ENCODE data around the gene ITGB5. TPM values are rescaled to one million over a fixed set of nuclear protein-coding genes. Genes with fewer than 3 reads are reported as not detected.
A peak's percentile ranks its signal among the peaks of the same experiment; 100 is the strongest.

Gene ITGB5
- total RNA-seq, 1 experiment from 2014 or later: 459 TPM

GRCh38 chr3:124860599-124860998, 26.6 kb downstream of the ITGB5 start:
- no peak overlapping the region for H3K4me3 ChIP-seq (ENCODE audit: insufficient read depth, low read depth, low read length)
- DNase-seq: no peak
- no peaks in the 10 kb centered on the region for H3K27me3 ChIP-seq (ENCODE audit: control insufficient read depth, insufficient read depth, low read length)
- peaks cover 10% of the 10 kb centered on the region for H3K36me3 ChIP-seq (replicated peaks; ENCODE audit: control insufficient read depth, insufficient read depth, low read length)

- DNase-seq: peak; percentile 41
- Histone ChIP-seq H3K36me3 (replicated peaks; ENCODE audit: control insufficient read depth, insufficient read depth, low read length) (peaks cover 11% of the 10 kb centered on the region), H3K27me3 (ENCODE audit: control insufficient read depth, insufficient read depth, low read length) (no peaks in the 10 kb centered on the region), H3K4me3 (ENCODE audit: insufficient read depth, low read depth, low read length) (no peak overlapping the region)
Measured at GRCh38 chr3:124859025-124859424, 28.1 kb downstream of the ITGB5 start.

GRCh38 chr3:124858275-124858674, 28.9 kb downstream of the ITGB5 start:
- Histone ChIP-seq H3K36me3 (replicated peaks; ENCODE audit: control insufficient read depth, insufficient read depth, low read length) (peaks cover 11% of the 10 kb centered on the region), H3K4me3 (ENCODE audit: insufficient read depth, low read depth, low read length) (no peak overlapping the region), H3K27me3 (ENCODE audit: control insufficient read depth, insufficient read depth, low read length) (no peaks in the 10 kb centered on the region)
- no peak for DNase-seq

- DNase-seq: no peak
- Histone ChIP-seq H3K27me3 (ENCODE audit: control insufficient read depth, insufficient read depth, low read length) (no peaks in the 10 kb centered on the region), H3K4me3 (ENCODE audit: insufficient read depth, low read depth, low read length) (no peak overlapping the region), H3K36me3 (replicated peaks; ENCODE audit: control insufficient read depth, insufficient read depth, low read length) (peaks cover 10% of the 10 kb centered on the region)
Measured at GRCh38 chr3:124856677-124857076, 30.5 kb downstream of the ITGB5 start.

GRCh38 chr3:124854009-124854408, 33.2 kb downstream of the ITGB5 start:
- Histone ChIP-seq H3K27me3 (ENCODE audit: control insufficient read depth, insufficient read depth, low read length) (no peaks in the 10 kb centered on the region), H3K4me3 (ENCODE audit: insufficient read depth, low read depth, low read length) (no peak overlapping the region), H3K36me3 (replicated peaks; ENCODE audit: control insufficient read depth, insufficient read depth, low read length) (peaks cover 10% of the 10 kb centered on the region)
- no peak for DNase-seq

GRCh38 chr3:124853446-124853845, 33.7 kb downstream of the ITGB5 start:
- no peak overlapping the region for H3K4me3 ChIP-seq (ENCODE audit: insufficient read depth, low read depth, low read length)
- no peaks in the 10 kb centered on the region for H3K27me3 ChIP-seq (ENCODE audit: control insufficient read depth, insufficient read depth, low read length)
- H3K36me3 ChIP-seq (replicated peaks; ENCODE audit: control insufficient read depth, insufficient read depth, low read length): peaks cover 9% of the 10 kb centered on the region
- DNase-seq: no peak

GRCh38 chr3:124851905-124852304, 35.3 kb downstream of the ITGB5 start:
- H3K4me3 ChIP-seq (ENCODE audit: insufficient read depth, low read depth, low read length): no peak overlapping the region
- H3K27me3 ChIP-seq (ENCODE audit: control insufficient read depth, insufficient read depth, low read length): no peaks in the 10 kb centered on the region
- peaks cover 18% of the 10 kb centered on the region for H3K36me3 ChIP-seq (replicated peaks; ENCODE audit: control insufficient read depth, insufficient read depth, low read length)
- DNase-seq: no peak

- DNase-seq: no peak
- H3K36me3 ChIP-seq (replicated peaks; ENCODE audit: control insufficient read depth, insufficient read depth, low read length): peaks cover 18% of the 10 kb centered on the region
- H3K27me3 ChIP-seq (ENCODE audit: control insufficient read depth, insufficient read depth, low read length): no peaks in the 10 kb centered on the region
- no peak overlapping the region for H3K4me3 ChIP-seq (ENCODE audit: insufficient read depth, low read depth, low read length)
Measured at GRCh38 chr3:124851136-124851535, 36.0 kb downstream of the ITGB5 start.

- no peak overlapping the region for H3K4me3 ChIP-seq (ENCODE audit: insufficient read depth, low read depth, low read length)
- H3K27me3 ChIP-seq (ENCODE audit: control insufficient read depth, insufficient read depth, low read length): no peaks in the 10 kb centered on the region
- peak; percentile 48 for DNase-seq
- H3K36me3 ChIP-seq (replicated peaks; ENCODE audit: control insufficient read depth, insufficient read depth, low read length): peaks cover 18% of the 10 kb centered on the region
Measured at GRCh38 chr3:124850633-124851032, 36.5 kb downstream of the ITGB5 start.

- H3K4me3 ChIP-seq (ENCODE audit: insufficient read depth, low read depth, low read length): no peak overlapping the region
- H3K27me3 ChIP-seq (ENCODE audit: control insufficient read depth, insufficient read depth, low read length): no peaks in the 10 kb centered on the region
- no peak for DNase-seq
- H3K36me3 ChIP-seq (replicated peaks; ENCODE audit: control insufficient read depth, insufficient read depth, low read length): peaks cover 16% of the 10 kb centered on the region
Measured at GRCh38 chr3:124850212-124850611, 37.0 kb downstream of the ITGB5 start.

- Histone ChIP-seq H3K27me3 (ENCODE audit: control insufficient read depth, insufficient read depth, low read length) (no peaks in the 10 kb centered on the region), H3K4me3 (ENCODE audit: insufficient read depth, low read depth, low read length) (no peak overlapping the region), H3K36me3 (replicated peaks; ENCODE audit: control insufficient read depth, insufficient read depth, low read length) (peaks cover 18% of the 10 kb centered on the region)
- no peak for DNase-seq
Measured at GRCh38 chr3:124848300-124848699, 38.9 kb downstream of the ITGB5 start.

- no peak overlapping the region for H3K4me3 ChIP-seq (ENCODE audit: insufficient read depth, low read depth, low read length)
- peaks cover 20% of the 10 kb centered on the region for H3K36me3 ChIP-seq (replicated peaks; ENCODE audit: control insufficient read depth, insufficient read depth, low read length)
- no peaks in the 10 kb centered on the region for H3K27me3 ChIP-seq (ENCODE audit: control insufficient read depth, insufficient read depth, low read length)
- DNase-seq: no peak
Measured at GRCh38 chr3:124847863-124848262, 39.3 kb downstream of the ITGB5 start.

- no peak overlapping the region for H3K4me3 ChIP-seq (ENCODE audit: insufficient read depth, low read depth, low read length)
- H3K27me3 ChIP-seq (ENCODE audit: control insufficient read depth, insufficient read depth, low read length): no peaks in the 10 kb centered on the region
- no peak for DNase-seq
- peaks cover 25% of the 10 kb centered on the region for H3K36me3 ChIP-seq (replicated peaks; ENCODE audit: control insufficient read depth, insufficient read depth, low read length)
Measured at GRCh38 chr3:124847051-124847450, 40.1 kb downstream of the ITGB5 start.

- no peak for DNase-seq
- H3K27me3 ChIP-seq (ENCODE audit: control insufficient read depth, insufficient read depth, low read length): no peaks in the 10 kb centered on the region
- no peak overlapping the region for H3K4me3 ChIP-seq (ENCODE audit: insufficient read depth, low read depth, low read length)
- H3K36me3 ChIP-seq (replicated peaks; ENCODE audit: control insufficient read depth, insufficient read depth, low read length): peaks cover 31% of the 10 kb centered on the region
Measured at GRCh38 chr3:124846189-124846588, 41.0 kb downstream of the ITGB5 start.

- Histone ChIP-seq H3K36me3 (replicated peaks; ENCODE audit: control insufficient read depth, insufficient read depth, low read length) (peaks cover 35% of the 10 kb centered on the region), H3K4me3 (ENCODE audit: insufficient read depth, low read depth, low read length) (no peak overlapping the region), H3K27me3 (ENCODE audit: control insufficient read depth, insufficient read depth, low read length) (no peaks in the 10 kb centered on the region)
- no peak for DNase-seq
Measured at GRCh38 chr3:124845406-124845805, 41.8 kb downstream of the ITGB5 start.

GRCh38 chr3:124843506-124844177, 43.5 kb downstream of the ITGB5 start:
- Histone ChIP-seq H3K4me3 (ENCODE audit: insufficient read depth, low read depth, low read length) (no peak overlapping the region), H3K36me3 (replicated peaks; ENCODE audit: control insufficient read depth, insufficient read depth, low read length) (peaks cover 41% of the 10 kb centered on the region), H3K27me3 (ENCODE audit: control insufficient read depth, insufficient read depth, low read length) (no peaks in the 10 kb centered on the region)
- no peak for DNase-seq

Data from H7 (cell line).